ENCODE results near the gene APMAP. TPM values are rescaled to one million over a fixed set of nuclear protein-coding genes. Genes with fewer than 3 reads are reported as not detected.

The APMAP gene
- total RNA-seq, 1 donor from 2014 or later: 108 TPM

DNA sequence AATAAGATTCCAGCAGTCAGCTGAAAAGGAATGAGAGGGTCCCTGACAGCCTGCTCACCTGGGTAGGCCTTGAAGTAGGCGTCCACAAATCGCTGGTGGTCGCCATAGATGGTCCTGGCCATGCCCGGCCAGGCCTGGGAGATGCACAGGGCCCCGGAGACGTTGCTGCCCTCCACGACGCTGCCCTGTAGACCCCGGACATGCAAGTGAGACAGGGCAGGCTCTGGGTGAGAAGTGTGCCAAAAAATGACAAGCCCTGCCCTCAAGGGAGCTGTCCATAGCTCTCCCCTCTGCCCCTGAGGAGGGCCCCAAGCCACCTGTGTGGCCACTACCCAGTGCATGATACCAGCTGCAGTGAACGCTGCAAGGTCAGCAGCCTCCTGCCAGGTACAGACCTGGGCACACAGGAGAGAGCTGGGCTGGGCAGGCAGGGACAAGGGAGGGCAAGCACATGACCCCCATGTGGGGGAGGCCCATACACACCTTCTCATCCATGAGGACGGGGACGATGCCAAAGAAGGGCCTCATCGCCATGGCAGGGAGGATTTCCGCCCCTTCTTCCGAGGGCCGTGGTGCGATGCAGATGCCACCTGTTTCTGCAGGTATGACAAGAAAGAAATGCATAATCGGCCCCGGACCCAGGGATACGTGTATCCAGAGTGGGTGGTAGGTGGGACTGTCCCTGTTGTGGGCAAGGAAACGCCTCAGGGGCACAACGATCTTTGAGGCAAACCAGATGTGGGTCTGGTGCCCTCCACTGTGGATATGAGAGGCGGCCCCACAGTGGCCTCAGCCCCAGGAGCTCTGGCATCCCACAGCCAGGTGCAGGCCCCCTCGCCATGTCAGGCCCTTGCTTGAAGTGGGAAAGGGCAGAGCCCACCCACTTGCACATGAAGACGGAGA lies 21.2 kb upstream of the APMAP start:
- TF ChIP-seq, protein P1, sequence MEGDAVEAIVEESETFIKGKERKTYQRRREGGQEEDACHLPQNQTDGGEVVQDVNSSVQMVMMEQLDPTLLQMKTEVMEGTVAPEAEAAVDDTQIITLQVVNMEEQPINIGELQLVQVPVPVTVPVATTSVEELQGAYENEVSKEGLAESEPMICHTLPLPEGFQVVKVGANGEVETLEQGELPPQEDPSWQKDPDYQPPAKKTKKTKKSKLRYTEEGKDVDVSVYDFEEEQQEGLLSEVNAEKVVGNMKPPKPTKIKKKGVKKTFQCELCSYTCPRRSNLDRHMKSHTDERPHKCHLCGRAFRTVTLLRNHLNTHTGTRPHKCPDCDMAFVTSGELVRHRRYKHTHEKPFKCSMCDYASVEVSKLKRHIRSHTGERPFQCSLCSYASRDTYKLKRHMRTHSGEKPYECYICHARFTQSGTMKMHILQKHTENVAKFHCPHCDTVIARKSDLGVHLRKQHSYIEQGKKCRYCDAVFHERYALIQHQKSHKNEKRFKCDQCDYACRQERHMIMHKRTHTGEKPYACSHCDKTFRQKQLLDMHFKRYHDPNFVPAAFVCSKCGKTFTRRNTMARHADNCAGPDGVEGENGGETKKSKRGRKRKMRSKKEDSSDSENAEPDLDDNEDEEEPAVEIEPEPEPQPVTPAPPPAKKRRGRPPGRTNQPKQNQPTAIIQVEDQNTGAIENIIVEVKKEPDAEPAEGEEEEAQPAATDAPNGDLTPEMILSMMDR (conservative IDR thresholded peaks at IDR 0.05; ENCODE audit: low read depth, low read length): no peak
- no peak for DNase-seq (ENCODE audit: low read depth)
- no peak overlapping the region for H3K4me3 ChIP-seq (ENCODE audit: low read depth, low read length)

DNA sequence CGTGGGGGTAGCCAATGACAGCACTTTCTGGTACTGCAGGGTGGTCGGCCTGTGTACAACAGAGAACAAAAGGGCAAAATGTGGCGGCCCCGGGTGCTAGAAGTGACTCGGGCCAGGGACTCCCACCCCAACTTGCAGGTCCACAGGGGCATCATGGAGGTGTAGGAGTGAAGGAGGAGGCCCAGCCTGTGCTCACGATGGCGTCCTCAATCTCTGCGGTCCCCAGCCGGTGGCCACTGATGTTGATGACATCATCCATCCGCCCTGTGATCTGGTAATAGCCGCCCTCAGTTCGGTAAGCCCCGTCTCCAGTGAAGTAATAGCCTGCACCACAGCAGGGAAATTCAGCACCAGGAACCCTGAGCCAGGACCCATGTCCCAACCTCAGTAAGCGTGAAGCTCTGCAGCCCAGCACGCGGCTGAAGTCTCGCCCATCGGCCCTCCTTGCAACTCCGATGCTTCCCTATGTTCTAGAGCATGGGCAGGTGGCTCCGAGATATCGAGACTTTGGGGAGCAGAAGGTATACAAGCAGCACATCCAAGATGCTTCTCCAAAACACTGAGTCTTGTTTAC lies 20.2 kb upstream of the APMAP start:
- TF ChIP-seq, protein P1 (conservative IDR thresholded peaks at IDR 0.05; ENCODE audit: low read depth, low read length): no peak
- no peak for DNase-seq (ENCODE audit: low read depth)
- H3K4me3 ChIP-seq (ENCODE audit: low read depth, low read length): no peak overlapping the region

DNA sequence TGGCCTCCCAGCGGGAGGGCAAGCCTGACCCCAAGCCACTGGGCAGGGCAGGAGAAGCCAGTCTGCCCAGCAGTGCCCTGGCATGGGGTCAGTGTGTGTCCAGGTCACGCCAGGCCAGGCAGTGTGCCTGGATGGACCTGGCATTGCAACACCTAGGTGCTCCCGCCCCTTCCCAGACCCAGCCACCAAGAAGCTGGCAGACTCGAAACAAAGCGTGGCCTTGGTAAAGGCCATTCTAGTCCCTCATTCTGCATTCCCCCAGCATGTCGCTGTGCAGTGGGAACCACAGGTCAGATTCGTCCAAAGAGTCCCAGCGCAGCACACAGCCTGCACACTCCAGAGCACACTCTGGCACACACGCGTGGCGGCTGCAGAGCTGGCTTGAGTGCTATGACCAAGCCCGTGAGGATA lies 19.3 kb upstream of the APMAP start:
- DNase-seq (ENCODE audit: low read depth): no peak
- TF ChIP-seq, protein P1 (conservative IDR thresholded peaks at IDR 0.05; ENCODE audit: low read depth, low read length): no peak
- H3K4me3 ChIP-seq (ENCODE audit: low read depth, low read length): no peak overlapping the region

DNA sequence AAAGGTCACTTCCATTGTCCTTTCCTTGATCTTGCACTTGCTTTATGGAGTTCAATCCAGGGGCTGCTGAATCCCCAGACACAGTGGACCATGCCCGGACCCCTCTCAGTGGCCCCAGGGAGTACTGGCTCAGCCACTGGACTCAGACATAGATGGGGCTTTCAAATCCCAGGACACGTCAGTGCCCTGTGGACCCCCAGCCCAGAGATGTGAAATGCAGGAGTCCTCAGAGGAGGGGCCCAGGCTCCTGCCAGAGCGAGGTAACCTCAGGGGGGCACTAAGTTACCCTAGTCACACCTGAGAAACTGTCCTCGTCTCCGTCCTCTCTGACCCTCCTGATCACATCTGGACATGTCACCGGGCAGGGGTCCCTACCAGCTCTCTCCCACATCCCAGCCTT lies 18.7 kb upstream of the APMAP start:
- no peak for DNase-seq (ENCODE audit: low read depth)
- TF ChIP-seq, protein P1 (conservative IDR thresholded peaks at IDR 0.05; ENCODE audit: low read depth, low read length): no peak
- no peak overlapping the region for H3K4me3 ChIP-seq (ENCODE audit: low read depth, low read length)

DNA sequence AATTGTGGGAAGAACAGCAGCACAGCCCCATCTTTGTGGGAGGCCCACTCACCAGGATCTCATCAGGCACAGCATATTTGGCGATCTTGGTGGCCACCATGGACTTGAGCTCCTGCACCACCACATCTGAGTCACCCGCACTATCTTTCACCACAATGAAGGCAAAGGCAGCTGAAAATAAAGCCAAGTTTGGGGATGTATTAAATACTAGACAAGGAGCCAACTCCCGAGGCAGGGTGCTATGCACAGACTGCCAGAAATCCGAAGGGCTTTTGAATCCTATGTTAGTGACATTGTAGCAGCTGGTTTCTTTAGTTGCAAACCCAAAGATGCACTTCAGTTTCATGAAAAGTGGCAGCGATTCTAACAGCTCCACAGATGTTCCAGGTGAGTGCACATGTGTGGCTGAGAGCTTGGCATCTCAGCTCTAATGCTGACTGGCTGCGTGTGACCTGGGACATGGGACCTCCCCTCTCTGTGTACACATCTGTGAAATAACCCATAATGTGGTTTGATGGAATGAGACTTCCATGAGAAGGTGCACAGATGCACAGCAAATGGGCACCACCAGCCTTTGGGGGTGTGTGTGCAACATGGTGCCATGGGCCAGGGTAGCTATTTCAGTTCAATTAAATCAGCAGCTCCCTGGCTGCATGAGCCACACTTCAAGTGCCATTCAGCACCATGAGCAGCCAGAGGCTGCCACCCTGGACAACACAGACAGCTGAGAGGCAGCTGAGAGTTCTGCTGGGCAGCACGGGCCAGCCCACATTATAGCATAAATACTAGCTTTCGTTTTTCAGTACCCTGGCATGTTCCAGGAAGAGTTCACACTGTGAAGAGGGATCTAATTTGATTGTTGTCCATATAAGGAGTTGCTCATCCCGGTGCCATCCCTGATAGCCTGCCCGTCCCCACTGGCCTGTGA lies 16.9 kb upstream of the APMAP start:
- TF ChIP-seq, protein P1 (conservative IDR thresholded peaks at IDR 0.05; ENCODE audit: low read depth, low read length): no peak
- H3K4me3 ChIP-seq (ENCODE audit: low read depth, low read length): no peak overlapping the region
- DNase-seq (ENCODE audit: low read depth): no peak

DNA sequence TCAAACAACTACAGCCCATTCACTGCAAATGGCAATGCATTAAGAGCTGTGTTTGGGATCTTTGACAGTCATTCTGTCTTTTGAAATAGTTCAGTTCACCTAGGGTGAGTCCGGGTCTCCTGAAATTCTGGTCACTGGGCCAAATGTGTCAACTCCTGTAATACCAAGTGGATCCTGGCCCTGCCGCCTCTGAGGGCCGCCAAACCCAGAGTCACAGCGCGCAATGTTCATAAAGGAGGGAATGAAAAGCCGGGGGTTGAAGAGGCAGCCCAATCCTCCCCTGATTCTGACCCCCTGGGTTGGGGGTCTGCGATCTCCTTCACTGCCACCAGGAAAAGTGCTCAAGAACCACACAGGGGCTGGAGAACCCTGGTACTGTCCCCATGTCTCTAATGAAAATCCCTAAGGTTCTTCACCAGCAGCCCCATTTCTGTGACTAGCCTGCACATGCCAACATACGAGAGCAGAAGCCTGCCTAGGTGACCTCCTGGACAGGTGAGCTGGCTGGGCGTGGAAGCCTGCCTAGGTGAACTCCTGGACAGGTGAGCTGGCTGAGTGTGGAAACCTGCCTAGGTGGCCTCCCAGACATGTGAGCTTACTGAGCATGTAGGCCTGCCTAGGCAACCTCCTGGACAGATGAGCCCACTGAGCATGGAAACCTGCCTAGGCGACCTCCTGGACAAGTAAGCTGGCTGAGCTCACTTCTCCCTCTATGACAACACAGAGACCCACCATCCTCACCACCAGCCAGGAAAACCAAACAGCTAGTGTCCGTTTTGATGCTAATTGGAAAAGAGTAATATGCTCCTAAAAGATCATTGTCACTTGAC lies 16.1 kb upstream of the APMAP start:
- DNase-seq (ENCODE audit: low read depth): no peak
- TF ChIP-seq, protein P1 (conservative IDR thresholded peaks at IDR 0.05; ENCODE audit: low read depth, low read length): no peak
- no peak overlapping the region for H3K4me3 ChIP-seq (ENCODE audit: low read depth, low read length)

All from epithelial cell of proximal tubule (primary cell).